IMR-90 (cell line): Measurements from ENCODE around the gene ARX. TPM values are rescaled to one million over a fixed set of nuclear protein-coding genes. Genes with fewer than 3 reads are reported as not detected.

Experiments used
- ATAC-seq: fragments of 200-7000 bp; cut with Tn5 transposase; 2 replicates; pipeline ENCODE4 v1.9.1; 2020; ENCODE audit warnings: low read depth, mild to moderate bottlenecking, moderate library complexity
- BruUV-seq: library from RNA; stranded (reverse); fragments of 400-500 nt; replicated peaks from 2 replicates; lab custom pipeline; 2021; lab: Mats Ljungman, UMichigan
- CTCF ChIA-PET: fragments of 300-600 bp; formaldehyde crosslinking; extraction: SDS; loops from one replicate; lab custom pipeline; 2021; ENCODE audit warnings: antibody characterized with exemption; lab: Yijun Ruan, JAX
- POLR2A ChIA-PET: fragments of 300-600 bp; sonication (Branson Sonifier 250); formaldehyde crosslinking; loops from one replicate; lab custom pipeline; 2022; ENCODE audit warnings: antibody characterized with exemption; ENCODE audit not compliant: unreplicated experiment; lab: Charles Lee
- DNase-seq: peaks from one replicate; pipeline ENCODE4 v3.0.0; 2013
- H2AFZ ChIP-seq: replicated peaks from 2 replicates; pipeline ENCODE3; 2013; ENCODE audit warnings: low read length, mild to moderate bottlenecking; ENCODE audit not compliant: poor library complexity
- H2AK5ac ChIP-seq: 2 replicates; pipeline ENCODE4 v1.6.1; 2013; ENCODE audit warnings: low read depth, low read length, inconsistent platforms
- H2AK9ac ChIP-seq: replicated peaks from 2 replicates; pipeline ENCODE3; 2013; ENCODE audit warnings: mild to moderate bottlenecking, low read depth, low read length, moderate library complexity; ENCODE audit not compliant: poor library complexity
- H2BK120ac ChIP-seq: 2 replicates; pipeline ENCODE4 v1.6.1; 2013; ENCODE audit warnings: low read depth, low read length, inconsistent platforms
- H2BK15ac ChIP-seq: 3 replicates; pipeline ENCODE4 v1.6.1; 2013; ENCODE audit warnings: low read depth, low read length, inconsistent platforms
- H2BK20ac ChIP-seq: 2 replicates; pipeline ENCODE4 v1.6.1; 2013; ENCODE audit warnings: low read depth, mild to moderate bottlenecking, inconsistent platforms, low read length, moderate library complexity
- H2BK5ac ChIP-seq: 2 replicates; pipeline ENCODE4 v1.6.1; 2013; ENCODE audit warnings: mild to moderate bottlenecking, low read depth, low read length, inconsistent platforms; ENCODE audit not compliant: poor library complexity, severe bottlenecking
- H3K14ac ChIP-seq: replicated peaks from 2 replicates; pipeline ENCODE4 v1.6.1; 2013; ENCODE audit warnings: low read depth, low read length, inconsistent platforms
- H3K18ac ChIP-seq: 2 replicates; pipeline ENCODE4 v1.6.1; 2013; ENCODE audit warnings: low read depth, low read length, control low read depth
- H3K23ac ChIP-seq: 2 replicates; pipeline ENCODE4 v1.6.1; 2013; ENCODE audit warnings: low read depth, low read length, inconsistent platforms
- H3K27ac ChIP-seq: 2 replicates; pipeline ENCODE4 v1.5.1; 2013; ENCODE audit warnings: mild to moderate bottlenecking, control low read depth, low read length; ENCODE audit not compliant: insufficient read depth
- H3K27me3 ChIP-seq: 2 replicates; pipeline ENCODE4 v1.6.1; 2013; ENCODE audit warnings: low read length; ENCODE audit not compliant: control insufficient read depth, insufficient read depth
- H3K36me3 ChIP-seq: 2 replicates; pipeline ENCODE4 v1.6.1; 2013; ENCODE audit warnings: low read length, mixed read lengths; ENCODE audit not compliant: control insufficient read depth, insufficient read depth
- H3K4ac ChIP-seq: 2 replicates; pipeline ENCODE4 v1.6.1; 2013; ENCODE audit warnings: low read depth, low read length, inconsistent platforms
- H3K4me1 ChIP-seq: 2 replicates; pipeline ENCODE4 v1.6.1; 2013; ENCODE audit warnings: low read length, mixed read lengths; ENCODE audit not compliant: control insufficient read depth, insufficient read depth
- H3K4me2 ChIP-seq: 2 replicates; pipeline ENCODE4 v1.6.1; 2013; ENCODE audit warnings: low read depth, mild to moderate bottlenecking, control low read depth, low read length, moderate library complexity
- H3K4me3 ChIP-seq: 2 replicates; pipeline ENCODE4 v1.5.1; 2013; ENCODE audit warnings: low read depth, mild to moderate bottlenecking, control low read depth, low read length, moderate library complexity; ENCODE audit not compliant: insufficient read depth
- H3K56ac ChIP-seq: 2 replicates; pipeline ENCODE4 v1.6.1; 2013; ENCODE audit warnings: low read length, inconsistent platforms; ENCODE audit not compliant: insufficient read depth; ENCODE audit errors: extremely low read depth
- H3K79me1 ChIP-seq, 2 experiments: 2 replicates each; pipeline ENCODE4 v1.6.1; 2013; ENCODE audit warnings: low read length in 2 of 2, inconsistent platforms in 1 of 2, low read depth in 1 of 2
- H3K9ac ChIP-seq: 2 replicates; pipeline ENCODE4 v1.6.1; 2013; ENCODE audit warnings: low read depth, low read length, control low read depth
- H3K9me1 ChIP-seq: 2 replicates; pipeline ENCODE4 v1.6.1; 2013; ENCODE audit warnings: low read length, inconsistent platforms; ENCODE audit not compliant: insufficient read depth
- H3K9me3 ChIP-seq: 2 replicates; pipeline ENCODE4 v1.6.1; 2013; ENCODE audit warnings: low read length; ENCODE audit not compliant: control insufficient read depth, insufficient read depth
- H4K20me1 ChIP-seq: 2 replicates; pipeline ENCODE4 v1.6.1; 2013; ENCODE audit warnings: low read length, inconsistent platforms; ENCODE audit not compliant: insufficient read depth
- H4K5ac ChIP-seq: 2 replicates; pipeline ENCODE4 v1.6.1; 2013; ENCODE audit warnings: mild to moderate bottlenecking, low read depth, low read length, control low read depth
- H4K8ac ChIP-seq, 2 experiments: 2 replicates each; pipeline ENCODE4 v1.6.1; 2013; ENCODE audit warnings: low read depth in 2 of 2, low read length in 2 of 2, control low read depth in 1 of 2, inconsistent platforms in 1 of 2
- H4K91ac ChIP-seq: 2 replicates; pipeline ENCODE4 v1.6.1; 2013; ENCODE audit warnings: low read depth, low read length, inconsistent platforms; ENCODE audit not compliant: insufficient read depth
- CEBPB ChIP-seq: IDR thresholded peaks from 2 replicates; pipeline ENCODE4 v1.6.1; 2012; ENCODE audit warnings: low read depth, low read length, improper control_type of control experiment
- ELK1 ChIP-seq: fragments of 150-350 bp; IDR thresholded peaks from 2 replicates; pipeline ENCODE4 v1.6.1; 2016; ENCODE audit warnings: low read depth, mild to moderate bottlenecking, low read length, moderate library complexity, borderline replicate concordance
- MXI1 ChIP-seq: IDR thresholded peaks from 2 replicates; pipeline ENCODE4 v1.6.1; 2012; ENCODE audit warnings: low read depth, mild to moderate bottlenecking, low read length, moderate library complexity, borderline replicate concordance
- RAD21 ChIP-seq: IDR thresholded peaks from 2 replicates; pipeline ENCODE4 v1.6.1; 2012; ENCODE audit warnings: low read length, improper control_type of control experiment
- RCOR1 ChIP-seq: IDR thresholded peaks from 2 replicates; pipeline ENCODE4 v1.6.1; 2012; ENCODE audit warnings: mild to moderate bottlenecking, low read length, improper control_type of control experiment; ENCODE audit not compliant: insufficient replicate concordance
- RFX5 ChIP-seq: IDR thresholded peaks from 2 replicates; pipeline ENCODE4 v1.8.0; 2012; ENCODE audit warnings: low read depth, mild to moderate bottlenecking, low read length, moderate library complexity
- SMC3 ChIP-seq: fragments of 150-350 bp; IDR thresholded peaks from 2 replicates; pipeline ENCODE4 v1.6.1; 2016; ENCODE audit warnings: low read depth, mild to moderate bottlenecking, antibody characterized with exemption, low read length, moderate library complexity
- USF2 ChIP-seq: fragments of 150-350 bp; IDR thresholded peaks from 2 replicates; pipeline ENCODE4 v1.6.1; 2017; ENCODE audit warnings: mild to moderate bottlenecking, antibody characterized with exemption, low read length, low read depth
- WGBS, 2 experiments: methylation state at CpG; one replicate each; pipeline versions ENCODE4 v1.1.5 to v1.1.7; 2013; ENCODE audit warnings: missing lambda C conversion rate in 2 of 2; ENCODE audit not compliant: insufficient read length in 1 of 2; ENCODE audit errors: extremely low coverage in 2 of 2; 5-methylcytosine and 5-hydroxymethylcytosine counted together
- dilution Hi-C: fragments of 300-500 bp; cut with HindIII; formaldehyde crosslinking; loops from one replicate; pipeline ENCODE4 v1.14.3; 2018; ENCODE audit warnings: low sequenced_read_pairs; ENCODE audit not compliant: unreplicated experiment
- in situ Hi-C: fragments of 300-500 bp; cut with MboI; formaldehyde crosslinking; loops from 3 replicates; pipeline ENCODE4 v1.14.3; 2019; ENCODE audit warnings: low sequenced_read_pairs, inconsistent platforms, mixed read lengths
- intact Hi-C: fragments of 100-400 bp; cut with micrococcal nuclease; formaldehyde crosslinking; loops from 2 replicates; pipeline ENCODE4 v1.10.0; 2022
- polyA plus RNA-seq, 3 experiments: library from polyadenylated mRNA; depleted of rRNA; stranded (reverse); fragments of >200 nt; gene quantifications; 2 replicates each; pipeline ENCODE4 v1.2.3, GENCODE V29; 2012; ENCODE audit warnings: low replicate concordance in 1 of 3
- total RNA-seq: library from RNA; depleted of rRNA; stranded (reverse); fragments of >200 nt; gene quantifications from 2 replicates; pipeline ENCODE4 v1.2.3, GENCODE V29; 2012

Gene ARX
- total and polyA plus RNA-seq, 2 of the 4 experiments (the other 2 are of a cell fraction), result not detected

GRCh38 chrX:25039036-25039435 lies 23.3 kb upstream of the ARX start:
- no peak overlapping the region for H4K5ac ChIP-seq
- no peak overlapping the region for H3K23ac ChIP-seq
- H3K4me3 ChIP-seq, result no peak overlapping the region
- in situ Hi-C loops (no loop called here), intact Hi-C loops (loop anchor here (10.0 kb wide), 1 partner anchor 106 kb away; no protein-coding TSS in a partner anchor), dilution Hi-C loops (no loop called here)
- no peak for ATAC-seq
- H3K18ac ChIP-seq, result no peak overlapping the region
- no peak overlapping the region for H2AK9ac ChIP-seq
- no peak overlapping the region for H3K56ac ChIP-seq
- no peak overlapping the region for H4K91ac ChIP-seq
- WGBS, 2 experiments, result no CpG with 5 or more reads among the region's 10 CpGs
- no peak overlapping the region for H3K4me2 ChIP-seq
- ChIA-PET POLR2A (no interaction called here), CTCF (no interaction called here)
- BruUV-seq, result no TSS peak
- H3K79me1 ChIP-seq, result no peaks in the 10 kb centered on the region
- H3K9me1 ChIP-seq, result no peaks in the 10 kb centered on the region
- no peaks in the 10 kb centered on the region for H4K20me1 ChIP-seq
- no peak overlapping the region for H2AFZ ChIP-seq
- H3K27me3 ChIP-seq, result no peaks in the 10 kb centered on the region
- H3K9ac ChIP-seq, result no peak overlapping the region
- H3K4ac ChIP-seq, result no peak overlapping the region
- no peak overlapping the region for H2AK5ac ChIP-seq
- no peak overlapping the region for H2BK20ac ChIP-seq
- DNase-seq, result no peak
- H3K4me1 ChIP-seq, result no peaks in the 10 kb centered on the region
- no peak overlapping the region for H2BK5ac ChIP-seq
- H3K14ac ChIP-seq, result no peak overlapping the region
- H3K9me3 ChIP-seq, result no peaks in the 10 kb centered on the region; the same call in 1 of the 2 replicates
- no peak overlapping the region for H3K27ac ChIP-seq
- H2BK120ac ChIP-seq, result no peak overlapping the region
- no peak overlapping the region for H2BK15ac ChIP-seq
- H4K8ac ChIP-seq, result no peak overlapping the region
- H3K36me3 ChIP-seq, result no peaks in the 10 kb centered on the region
- TF ChIP-seq RAD21 (no peak), ELK1 (no peak), SMC3 (no peak), MXI1 (no peak), RCOR1 (no peak), CEBPB (no peak), RFX5 (no peak), USF2 (no peak)
